K562 (cell line): ENCODE measurements around the gene PIH1D1. TPM values are rescaled to one million over a fixed set of nuclear protein-coding genes. Genes with fewer than 3 reads are reported as not detected.

Source experiments
- ARID3B ChIP-seq: fragments of 250-450 bp; sonication (Bioruptor Pico); IDR thresholded peaks from 2 replicates; pipeline ENCODE4 v1.4.0; 2020; ENCODE audit warnings: borderline replicate concordance
- ATF3 ChIP-seq, 2 experiments: fragments of 450-650 bp in 1 of 2; sonication (generic) in 1 of 2; formaldehyde crosslinking in 1 of 2; IDR thresholded peaks in 1 of 2; conservative IDR thresholded peaks in 1 of 2; 2 replicates each; pipeline versions ENCODE4 v1.6.1 to v1.8.1; 2016 to 2023; ENCODE audit warnings: mild to moderate bottlenecking in 2 of 2, moderate library complexity in 2 of 2, inconsistent platforms in 1 of 2, missing genetic modification reagents in 1 of 2
- ATF4 ChIP-seq: fragments of 450-650 bp; formaldehyde crosslinking; IDR thresholded peaks from 2 replicates; pipeline ENCODE4 v1.4.0; 2022; ENCODE audit warnings: mild to moderate bottlenecking, moderate library complexity
- BRD9 ChIP-seq: fragments of 450-650 bp; IDR thresholded peaks from 2 replicates; pipeline ENCODE4 v1.6.1; 2018; ENCODE audit warnings: low read depth; ENCODE audit not compliant: partially characterized antibody
- CTBP1 ChIP-seq: fragments of 450-650 bp; IDR thresholded peaks from 2 replicates; pipeline ENCODE4 v1.6.1; 2016; ENCODE audit warnings: borderline replicate concordance
- HDAC2 ChIP-seq: fragments of 450-650 bp; IDR thresholded peaks from 2 replicates; pipeline ENCODE4 v1.6.1; 2016; ENCODE audit warnings: mild to moderate bottlenecking
- ILK ChIP-seq: fragments of 450-650 bp; IDR thresholded peaks from 2 replicates; pipeline ENCODE4 v1.6.1; 2016; ENCODE audit warnings: missing genetic modification characterization, low read depth, mild to moderate bottlenecking, missing compliant biosample characterization, moderate library complexity, borderline replicate concordance
- MAFG ChIP-seq: fragments of 450-650 bp; conservative IDR thresholded peaks from 2 replicates; pipeline ENCODE4 v1.6.1; 2016; ENCODE audit warnings: missing genetic modification characterization, missing compliant biosample characterization
- PBX2 ChIP-seq, 2 experiments: IDR thresholded peaks in 1 of 2; conservative IDR thresholded peaks in 1 of 2; 2 replicates each; pipeline ENCODE4 v1.6.1; 2016; ENCODE audit warnings: low read depth in 2 of 2, mild to moderate bottlenecking in 1 of 2, missing compliant biosample characterization in 1 of 2, missing genetic modification characterization in 1 of 2, moderate library complexity in 1 of 2
- RFX7 ChIP-seq: fragments of 250-450 bp; sonication (Bioruptor Pico); IDR thresholded peaks from 2 replicates; pipeline ENCODE4 v1.5.1; 2021; ENCODE audit warnings: mild to moderate bottlenecking
- SRF ChIP-seq, 2 experiments: fragments of 250-450, 450-650 bp in 1 of 2; sonication (Bioruptor Pico) in 1 of 2; sonication (generic) in 1 of 2; formaldehyde crosslinking; IDR thresholded peaks; 2 replicates each; pipeline versions ENCODE4 v1.5.0 to v1.5.1; 2020 to 2022; ENCODE audit warnings: mild to moderate bottlenecking in 1 of 2, missing genetic modification reagents in 1 of 2
- THRAP3 ChIP-seq: fragments of 450-650 bp; IDR thresholded peaks from 2 replicates; pipeline ENCODE4 v1.6.1; 2016; ENCODE audit warnings: mild to moderate bottlenecking, inconsistent platforms, borderline replicate concordance
- TSC22D4 ChIP-seq: fragments of 450-650 bp; IDR thresholded peaks from 2 replicates; pipeline ENCODE4 v1.6.1; 2016; ENCODE audit warnings: missing genetic modification characterization, missing biosample characterization, control low read depth
- TSHZ1 ChIP-seq: fragments of 250-450 bp; sonication (Bioruptor Pico); IDR thresholded peaks from 2 replicates; pipeline ENCODE4 v1.4.0; 2020; ENCODE audit warnings: mild to moderate bottlenecking, moderate library complexity
- ZNF140 ChIP-seq: fragments of 250-450 bp; sonication (Bioruptor Pico); IDR thresholded peaks from 2 replicates; pipeline ENCODE4 v1.8.0; 2021; ENCODE audit warnings: moderate library complexity, mild to moderate bottlenecking, inconsistent platforms
- ZNF146 ChIP-seq: IDR thresholded peaks from one replicate; pipeline ENCODE4 v1.6.1; 2018; ENCODE audit warnings: missing compliant biosample characterization; ENCODE audit not compliant: unreplicated experiment
- polyA plus RNA-seq, 8 experiments: library from polyadenylated mRNA; depleted of rRNA in 4 of 8; stranded (reverse) in 5 of 8; unstranded in 3 of 8; fragments of >200 nt; fragmentation: Nextera tagmentation in 2 of 8; fragmentation: Illumina TruSeq in 1 of 8; extraction: Ambion mirVana in 2 of 8; extraction: Trizol in 1 of 8; gene quantifications; 2 replicates each; pipeline versions ENCODE4 v1.2.1 to v1.2.3, GENCODE V29; 2011 to 2014; ENCODE audit warnings: inconsistent platforms in 1 of 8, missing spikeins in 1 of 8
- total RNA-seq, 7 experiments: library from RNA; depleted of rRNA in 6 of 7; stranded (reverse); fragments of >200 nt in 6 of 7; fragmentation: Illumina TruSeq in 2 of 7; extraction: Trizol in 2 of 7; gene quantifications; 2 replicates each; pipeline versions ENCODE4 v1.2.1 to v1.2.3, GENCODE V29; 2011 to 2021; ENCODE audit warnings: low replicate concordance in 1 of 7

PIH1D1 gene
- total and polyA plus RNA-seq, 9 of the 15 experiments (the other 6 are each of a cell fraction or from before 2014, with no cell fraction given): 26.5 to 224 (median 137) TPM

- TF ChIP-seq MAFG (tag) (peak; percentile 94), CTBP1 (no peak), PBX2 (CRISPR knock-in tag; IDR thresholded peaks at IDR 0.05; ENCODE audit: low read depth) (no peak), PBX2 (tag; conservative IDR thresholded peaks at IDR 0.05; ENCODE audit: low read depth) (no peak), ZNF140 (no peak), ATF4 (CRISPR knock-in tag) (no peak), SRF (CRISPR knock-in tag; IDR thresholded peaks at IDR 0.05) (no peak), TSHZ1 (no peak), ARID3B (CRISPR knock-in tag) (no peak), HDAC2 (no peak), ILK (tag) (no peak), ZNF146 (no peak), RFX7 (CRISPR knock-in tag) (no peak), TSC22D4 (tag) (no peak), ATF3 (IDR thresholded peaks at IDR 0.05) (no peak), ATF3 (CRISPR knock-in tag; conservative IDR thresholded peaks at IDR 0.05) (peak; percentile 26; the same call in 1 of the 2 replicates), THRAP3 (no peak), BRD9 (no peak)
Measured at GRCh38 chr19:49488863-49489537, 37.4 kb upstream of the PIH1D1 start (continued).
